Neural cell (in vitro differentiated cells): ENCODE results near the gene MRPL4. TPM values are rescaled to one million over a fixed set of nuclear protein-coding genes. Genes with fewer than 3 reads are reported as not detected.
A peak's percentile ranks its signal among the peaks of the same experiment; 100 is the strongest.

Experiments
- H2AFZ ChIP-seq: fragments of 200-600, 300-800 bp; sonication (generic), shearing (Covaris generic); 2 replicates; pipeline ENCODE4 v1.6.0; 2014; ENCODE audit warnings: low read depth, mild to moderate bottlenecking, antibody characterized with exemption, low read length, moderate library complexity
- H3F3A ChIP-seq: fragments of 200-600 bp; shearing (Covaris generic); 2 replicates; pipeline ENCODE4 v1.6.1; 2016; ENCODE audit warnings: mild to moderate bottlenecking, moderate library complexity, mixed read lengths, antibody characterized with exemption, low read length; ENCODE audit not compliant: insufficient read depth, poor library complexity, severe bottlenecking
- H3K27ac ChIP-seq: fragments of 200-600, 300-800 bp; sonication (generic), shearing (Covaris generic); 2 replicates; pipeline ENCODE4 v1.5.1; 2014; ENCODE audit warnings: mild to moderate bottlenecking, low read length, moderate library complexity
- H3K27me3 ChIP-seq: fragments of 300-800, 200-600 bp; sonication (generic), shearing (Covaris generic); 2 replicates; pipeline ENCODE4 v1.6.0; 2014; ENCODE audit warnings: mild to moderate bottlenecking, low read depth, low read length, moderate library complexity; ENCODE audit not compliant: insufficient read depth
- H3K36me3 ChIP-seq: fragments of 300-800, 200-600 bp; sonication (generic), shearing (Covaris generic); 2 replicates; pipeline ENCODE4 v1.5.1; 2014; ENCODE audit warnings: mild to moderate bottlenecking, antibody characterized with exemption, low read length, moderate library complexity; ENCODE audit not compliant: insufficient read depth
- H3K4me2 ChIP-seq: fragments of 300-800, 200-600 bp; sonication (generic), shearing (Covaris generic); 2 replicates; pipeline ENCODE4 v1.6.0; 2014; ENCODE audit warnings: mild to moderate bottlenecking, low read length
- H3K4me3 ChIP-seq: fragments of 300-800, 200-600 bp; sonication (generic), shearing (Covaris generic); 2 replicates; pipeline ENCODE4 v1.5.1; 2014; ENCODE audit warnings: mild to moderate bottlenecking, low read length, moderate library complexity
- H3K79me2 ChIP-seq: fragments of 200-600 bp; shearing (Covaris generic); replicated peaks from 2 replicates; pipeline ENCODE4 v1.6.0; 2014; ENCODE audit warnings: mild to moderate bottlenecking, low read length, moderate library complexity; ENCODE audit not compliant: insufficient read depth
- H3K9ac ChIP-seq: fragments of 300-800, 200-600 bp; sonication (generic), shearing (Covaris generic); 2 replicates; pipeline ENCODE4 v1.6.1; 2016; ENCODE audit warnings: mild to moderate bottlenecking, low read length, mixed read lengths
- H3K9me2 ChIP-seq: fragments of 200-600 bp; shearing (Covaris generic); 2 replicates; pipeline ENCODE4 v1.6.1; 2016; ENCODE audit warnings: mild to moderate bottlenecking, low read length, mixed read lengths; ENCODE audit not compliant: insufficient read depth
- H3K9me3 ChIP-seq: fragments of 200-600, 300-800 bp; sonication (generic), shearing (Covaris generic); 2 replicates; pipeline ENCODE4 v1.6.1; 2016; ENCODE audit warnings: mild to moderate bottlenecking, mixed run types, low read length, moderate library complexity, mixed read lengths
- H4K20me1 ChIP-seq: fragments of 200-600 bp; shearing (Covaris generic); 2 replicates; pipeline ENCODE4 v1.6.1; 2016; ENCODE audit warnings: mild to moderate bottlenecking, mixed run types; ENCODE audit not compliant: insufficient read depth
- EP300 ChIP-seq: fragments of 450-650 bp; conservative IDR thresholded peaks from 2 replicates; pipeline ENCODE4 v1.6.1; 2014; ENCODE audit warnings: antibody characterized with exemption, mild to moderate bottlenecking, moderate library complexity; ENCODE audit not compliant: poor library complexity, severe bottlenecking
- EZH2 ChIP-seq: fragments of 200-600, 300-800 bp; shearing (Covaris generic), sonication (generic); IDR thresholded peaks from 2 replicates; pipeline ENCODE4 v1.6.1; 2014; ENCODE audit warnings: antibody characterized with exemption, low read length, borderline replicate concordance, mild to moderate bottlenecking; ENCODE audit not compliant: insufficient read depth, poor library complexity, severe bottlenecking
- MXI1 ChIP-seq: fragments of 450-650 bp; conservative IDR thresholded peaks from 2 replicates; pipeline ENCODE4 v1.6.1; 2014; ENCODE audit warnings: antibody characterized with exemption, mild to moderate bottlenecking; ENCODE audit not compliant: poor library complexity, severe bottlenecking
- POLR2AphosphoS5 ChIP-seq: IDR thresholded peaks from 2 replicates; pipeline ENCODE4 v1.6.1; 2012
- RAD21 ChIP-seq: fragments of 450-650 bp; conservative IDR thresholded peaks from 2 replicates; pipeline ENCODE4 v1.6.1; 2014; ENCODE audit warnings: antibody characterized with exemption, mild to moderate bottlenecking, moderate library complexity
- SMC3 ChIP-seq: fragments of 450-650 bp; conservative IDR thresholded peaks from 2 replicates; pipeline ENCODE4 v1.6.1; 2014; ENCODE audit warnings: antibody characterized with exemption, mild to moderate bottlenecking, moderate library complexity; ENCODE audit not compliant: poor library complexity
- TAF1 ChIP-seq: IDR thresholded peaks from 2 replicates; pipeline ENCODE4 v1.6.1; 2012; ENCODE audit warnings: low read depth
- polyA plus RNA-seq: library from polyadenylated mRNA; depleted of rRNA; stranded (reverse); fragments of >200 nt; gene quantifications from 2 replicates; pipeline ENCODE4 v1.2.3, GENCODE V29; 2014
- TF ChIP-seq, protein P1 (sequence below): IDR thresholded peaks from 2 replicates; pipeline ENCODE4 v1.6.1; 2012; ENCODE audit warnings: borderline replicate concordance
- TF ChIP-seq, protein P2 (sequence below): fragments of 450-650 bp; IDR thresholded peaks from 2 replicates; pipeline ENCODE4 v1.5.1; 2014; ENCODE audit warnings: antibody characterized with exemption, mild to moderate bottlenecking, moderate library complexity; ENCODE audit not compliant: poor library complexity, severe bottlenecking

Gene MRPL4
- polyA plus RNA-seq, 1 donor from 2014 or later, result 27.2 TPM

DNA sequence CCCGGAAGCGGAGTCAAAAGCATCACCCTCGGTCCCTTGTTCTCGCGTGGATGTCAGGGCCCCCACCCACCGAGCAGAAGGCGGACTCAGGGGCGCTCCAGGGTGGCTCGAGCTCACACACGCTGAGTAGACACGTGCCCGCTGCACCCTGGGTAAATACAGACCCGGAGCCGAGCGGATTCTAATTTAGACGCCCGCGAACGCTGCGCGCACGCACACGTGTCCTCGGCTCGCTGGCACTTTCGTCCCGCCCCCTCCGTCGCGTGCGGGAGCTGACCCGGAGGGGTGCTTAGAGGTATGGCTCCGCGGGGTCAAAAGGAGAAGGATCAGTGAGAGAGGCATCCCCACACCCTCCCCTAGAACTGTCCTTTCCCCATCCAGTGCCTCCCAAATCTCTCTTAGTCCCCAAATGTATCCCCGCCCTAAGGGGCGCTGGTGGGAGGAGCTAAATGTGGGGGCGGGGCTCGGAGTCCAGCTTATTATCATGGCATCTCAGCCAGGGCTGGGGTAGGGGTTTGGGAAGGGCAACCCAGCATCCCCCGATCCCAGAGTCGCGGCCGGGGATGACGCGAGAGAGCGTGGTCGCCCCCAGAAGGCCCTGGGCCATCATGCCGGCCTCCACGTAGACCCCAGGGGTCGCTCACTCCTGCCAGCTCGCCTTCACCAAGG lies 37.3 kb downstream of the MRPL4 start:
- no peaks in the 10 kb centered on the region for H3K9me3 ChIP-seq
- H3F3A ChIP-seq, result no peaks in the 10 kb centered on the region
- peak overlapping the region; percentile 66 for H3K4me3 ChIP-seq
- H3K27ac ChIP-seq, result no peak overlapping the region
- H3K4me2 ChIP-seq, result peak overlapping the region; percentile 52
- H4K20me1 ChIP-seq, result no peaks in the 10 kb centered on the region
- peaks cover 92% of the 10 kb centered on the region for H3K27me3 ChIP-seq
- TF ChIP-seq EZH2 (no peak), MXI1 (peak; percentile 89)
- H3K79me2 ChIP-seq, result no peaks in the 10 kb centered on the region
- H3K9me2 ChIP-seq, result no peaks in the 10 kb centered on the region
- peak overlapping the region; percentile 36 for H3K9ac ChIP-seq
- H2AFZ ChIP-seq, result no peak overlapping the region
- H3K36me3 ChIP-seq, result no peaks in the 10 kb centered on the region

DNA sequence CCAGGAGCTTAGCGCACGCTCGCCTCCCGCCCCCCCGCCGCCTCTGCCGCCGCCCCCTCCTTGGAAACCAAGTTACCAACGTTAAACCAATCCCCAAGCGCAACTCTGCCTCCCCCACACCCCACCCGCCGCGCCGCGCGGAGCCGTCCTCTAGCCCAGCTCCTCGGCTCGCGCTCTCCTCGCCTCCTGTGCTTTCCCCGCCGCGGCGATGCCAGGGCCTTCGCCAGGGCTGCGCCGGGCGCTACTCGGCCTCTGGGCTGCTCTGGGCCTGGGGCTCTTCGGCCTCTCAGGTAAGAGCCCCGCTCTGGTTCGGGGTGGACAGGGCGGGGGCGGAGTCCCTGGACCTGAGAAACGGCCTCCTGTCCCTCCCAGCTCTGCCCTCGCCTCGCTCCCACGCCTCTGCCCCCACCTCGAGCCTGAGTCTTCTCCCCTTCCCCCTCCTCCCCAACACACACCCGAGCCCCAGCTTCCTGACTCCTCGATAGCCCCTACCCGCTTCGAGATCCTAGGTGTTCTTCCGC lies 37.9 kb downstream of the MRPL4 start, which contains the start of gene ICAM5:
Gene ICAM5, plus strand, starts transcription at position 117 of the 521 bp plus-strand sequence. Its CDS starts 92 bp downstream, at position 209.
- H3K79me2 ChIP-seq, result no peaks in the 10 kb centered on the region
- H2AFZ ChIP-seq, result peak within 1 kb of the TSS; percentile 8
- no peaks in the 10 kb centered on the region for H3F3A ChIP-seq
- peak within 1 kb of the TSS; percentile 52 for H3K4me2 ChIP-seq
- H3K27me3 ChIP-seq, result peaks cover 97% of the 10 kb centered on the region
- H3K9me3 ChIP-seq, result no peaks in the 10 kb centered on the region
- H3K4me3 ChIP-seq, result peak within 1 kb of the TSS; percentile 66
- peak within 1 kb of the TSS; percentile 36 for H3K9ac ChIP-seq
- peak; percentile 28 for TF ChIP-seq EZH2
- TF ChIP-seq MXI1, result no peak
- no peak for TF ChIP-seq RAD21
- no peaks in the 10 kb centered on the region for H3K36me3 ChIP-seq
- H3K9me2 ChIP-seq, result no peaks in the 10 kb centered on the region
- no peak within 1 kb of the TSS for H3K27ac ChIP-seq
- H4K20me1 ChIP-seq, result no peaks in the 10 kb centered on the region

DNA sequence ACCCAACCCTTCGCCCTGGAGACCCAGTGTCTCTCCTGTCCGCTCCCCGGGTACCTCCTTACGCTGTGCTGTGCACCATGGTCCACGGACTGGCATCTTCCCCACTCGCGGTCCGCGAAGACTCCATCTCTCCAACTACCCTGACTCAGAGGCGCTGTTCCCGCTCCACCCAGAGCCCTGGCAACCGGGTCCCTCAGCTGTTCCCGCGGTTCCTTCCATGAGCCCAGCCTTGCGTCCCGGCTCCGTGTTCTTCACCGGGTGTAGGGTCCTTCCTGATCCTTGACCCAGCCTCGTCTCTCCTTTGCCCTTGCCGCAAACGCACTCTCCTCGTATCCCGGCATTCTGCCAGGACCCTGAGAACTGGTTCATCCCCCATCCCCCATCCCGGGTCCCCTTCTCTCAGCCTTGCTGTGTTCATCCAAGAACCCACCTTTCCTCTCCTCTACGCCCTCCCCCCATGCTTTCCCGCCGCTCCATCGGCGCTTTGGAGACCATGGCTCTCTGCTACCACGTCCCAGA lies 38.4 kb downstream of the MRPL4 start:
- H3K9me3 ChIP-seq, result no peaks in the 10 kb centered on the region
- H3K27me3 ChIP-seq, result peaks cover 100% of the 10 kb centered on the region
- peak overlapping the region; percentile 66 for H3K4me3 ChIP-seq
- H3K27ac ChIP-seq, result no peak overlapping the region
- no peaks in the 10 kb centered on the region for H3F3A ChIP-seq
- H3K9ac ChIP-seq, result peak overlapping the region; percentile 36
- H3K79me2 ChIP-seq, result no peaks in the 10 kb centered on the region
- H2AFZ ChIP-seq, result peak overlapping the region; percentile 8
- H4K20me1 ChIP-seq, result no peaks in the 10 kb centered on the region
- H3K36me3 ChIP-seq, result no peaks in the 10 kb centered on the region
- peak overlapping the region; percentile 19 for H3K4me2 ChIP-seq
- H3K9me2 ChIP-seq, result no peaks in the 10 kb centered on the region
- TF ChIP-seq POLR2AphosphoS5 (no peak), RAD21 (no peak), TAF1 (no peak), EP300 (no peak), MXI1 (no peak), EZH2 (no peak), SMC3 (no peak)
- TF ChIP-seq, protein P1, sequence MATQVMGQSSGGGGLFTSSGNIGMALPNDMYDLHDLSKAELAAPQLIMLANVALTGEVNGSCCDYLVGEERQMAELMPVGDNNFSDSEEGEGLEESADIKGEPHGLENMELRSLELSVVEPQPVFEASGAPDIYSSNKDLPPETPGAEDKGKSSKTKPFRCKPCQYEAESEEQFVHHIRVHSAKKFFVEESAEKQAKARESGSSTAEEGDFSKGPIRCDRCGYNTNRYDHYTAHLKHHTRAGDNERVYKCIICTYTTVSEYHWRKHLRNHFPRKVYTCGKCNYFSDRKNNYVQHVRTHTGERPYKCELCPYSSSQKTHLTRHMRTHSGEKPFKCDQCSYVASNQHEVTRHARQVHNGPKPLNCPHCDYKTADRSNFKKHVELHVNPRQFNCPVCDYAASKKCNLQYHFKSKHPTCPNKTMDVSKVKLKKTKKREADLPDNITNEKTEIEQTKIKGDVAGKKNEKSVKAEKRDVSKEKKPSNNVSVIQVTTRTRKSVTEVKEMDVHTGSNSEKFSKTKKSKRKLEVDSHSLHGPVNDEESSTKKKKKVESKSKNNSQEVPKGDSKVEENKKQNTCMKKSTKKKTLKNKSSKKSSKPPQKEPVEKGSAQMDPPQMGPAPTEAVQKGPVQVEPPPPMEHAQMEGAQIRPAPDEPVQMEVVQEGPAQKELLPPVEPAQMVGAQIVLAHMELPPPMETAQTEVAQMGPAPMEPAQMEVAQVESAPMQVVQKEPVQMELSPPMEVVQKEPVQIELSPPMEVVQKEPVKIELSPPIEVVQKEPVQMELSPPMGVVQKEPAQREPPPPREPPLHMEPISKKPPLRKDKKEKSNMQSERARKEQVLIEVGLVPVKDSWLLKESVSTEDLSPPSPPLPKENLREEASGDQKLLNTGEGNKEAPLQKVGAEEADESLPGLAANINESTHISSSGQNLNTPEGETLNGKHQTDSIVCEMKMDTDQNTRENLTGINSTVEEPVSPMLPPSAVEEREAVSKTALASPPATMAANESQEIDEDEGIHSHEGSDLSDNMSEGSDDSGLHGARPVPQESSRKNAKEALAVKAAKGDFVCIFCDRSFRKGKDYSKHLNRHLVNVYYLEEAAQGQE, result no peak
- TF ChIP-seq, protein P2, sequence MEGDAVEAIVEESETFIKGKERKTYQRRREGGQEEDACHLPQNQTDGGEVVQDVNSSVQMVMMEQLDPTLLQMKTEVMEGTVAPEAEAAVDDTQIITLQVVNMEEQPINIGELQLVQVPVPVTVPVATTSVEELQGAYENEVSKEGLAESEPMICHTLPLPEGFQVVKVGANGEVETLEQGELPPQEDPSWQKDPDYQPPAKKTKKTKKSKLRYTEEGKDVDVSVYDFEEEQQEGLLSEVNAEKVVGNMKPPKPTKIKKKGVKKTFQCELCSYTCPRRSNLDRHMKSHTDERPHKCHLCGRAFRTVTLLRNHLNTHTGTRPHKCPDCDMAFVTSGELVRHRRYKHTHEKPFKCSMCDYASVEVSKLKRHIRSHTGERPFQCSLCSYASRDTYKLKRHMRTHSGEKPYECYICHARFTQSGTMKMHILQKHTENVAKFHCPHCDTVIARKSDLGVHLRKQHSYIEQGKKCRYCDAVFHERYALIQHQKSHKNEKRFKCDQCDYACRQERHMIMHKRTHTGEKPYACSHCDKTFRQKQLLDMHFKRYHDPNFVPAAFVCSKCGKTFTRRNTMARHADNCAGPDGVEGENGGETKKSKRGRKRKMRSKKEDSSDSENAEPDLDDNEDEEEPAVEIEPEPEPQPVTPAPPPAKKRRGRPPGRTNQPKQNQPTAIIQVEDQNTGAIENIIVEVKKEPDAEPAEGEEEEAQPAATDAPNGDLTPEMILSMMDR, result no peak
